GM19043 (cell line): Measurements from ENCODE around the gene TPTE2.
"Not testable (repeated sequence)": the region's sequence is repeated elsewhere in the genome, so short reads cannot be mapped to it uniquely, and the experiment has no call there.

Experiments
- ATAC-seq: cut with Tn5 transposase; IDR thresholded peaks from one replicate; pipeline ENCODE4 v1.9.1; 2021; ENCODE audit warnings: low read depth; ENCODE audit not compliant: unreplicated experiment

The TPTE2 gene

DNA sequence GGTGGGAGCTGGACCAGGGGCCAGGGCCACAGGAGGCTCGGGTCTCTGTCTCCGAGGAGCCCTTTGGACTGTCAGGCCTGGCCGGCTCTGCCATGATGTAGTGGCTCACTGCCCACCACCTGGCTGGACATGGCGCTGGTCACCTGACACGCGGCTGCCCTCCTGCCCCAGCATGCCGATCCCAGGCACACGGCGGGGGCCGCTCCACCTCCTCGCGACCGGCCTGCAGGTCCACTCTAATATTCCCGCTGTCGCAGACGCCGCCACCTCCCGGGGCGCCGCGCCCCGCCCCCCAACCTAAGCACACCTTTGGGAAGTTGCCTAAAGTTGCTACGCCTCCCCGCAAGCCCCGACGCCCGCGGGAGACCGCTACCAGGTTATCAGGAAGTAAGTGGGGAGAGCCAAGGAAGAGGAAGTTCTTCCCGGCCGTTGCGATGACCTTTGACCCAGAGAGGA is at the start of gene TPTE2:
Gene TPTE2 (minus strand): TSS at position 406 of the 456 bp plus-strand sequence. CDS start 58,298 bp downstream, outside the sequence.
- not testable (repeated sequence) for ATAC-seq

GRCh38 chr13:19607523-19608078 is 46.3 kb upstream of the TPTE2 start:
- no peak for ATAC-seq

- no peak for ATAC-seq
Observed at GRCh38 chr13:19606737-19607136, 45.4 kb upstream of the TPTE2 start.

GRCh38 chr13:19606152-19606551 is 44.8 kb upstream of the TPTE2 start:
- ATAC-seq: no peak

DNA sequence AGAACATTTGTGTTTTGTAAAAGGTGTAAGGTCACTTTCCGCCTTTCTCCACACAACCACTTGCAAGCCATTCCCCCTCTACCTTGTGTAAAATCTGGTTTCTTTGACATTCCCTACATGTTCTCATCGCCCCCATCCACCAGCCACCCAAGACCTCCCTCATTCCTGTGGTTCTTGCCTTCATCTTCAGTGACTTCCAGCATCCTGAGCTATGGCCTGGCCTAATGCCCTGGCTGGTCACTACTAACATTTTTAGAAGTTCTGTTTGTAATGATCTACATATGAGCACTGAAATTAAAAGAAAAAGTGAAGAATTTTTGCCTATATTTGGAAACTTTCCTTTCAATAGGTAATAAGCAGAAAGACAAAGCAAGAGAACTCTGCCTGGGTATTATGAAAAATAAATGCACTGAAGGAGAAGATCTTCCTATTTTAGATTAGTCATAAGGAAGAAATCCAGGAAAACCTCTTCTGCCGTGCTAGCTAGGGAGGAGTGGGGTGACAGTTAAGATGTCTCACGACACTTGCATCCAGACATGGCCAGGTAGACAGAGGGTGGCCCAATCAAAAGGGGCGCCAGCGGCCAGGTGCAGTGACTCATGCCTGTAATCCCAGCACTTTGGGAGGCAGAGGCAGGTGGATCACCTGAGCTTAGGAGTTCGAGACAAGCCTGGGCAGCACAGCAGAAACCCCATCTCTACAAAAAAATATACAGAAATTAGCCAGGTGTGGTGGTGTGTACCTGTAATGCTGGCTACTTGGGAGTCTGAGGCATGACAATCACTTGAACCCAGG is 44.0 kb upstream of the TPTE2 start:
- ATAC-seq: no peak

- ATAC-seq: no peak
Observed at GRCh38 chr13:19604306-19604705, 43.0 kb upstream of the TPTE2 start.

DNA sequence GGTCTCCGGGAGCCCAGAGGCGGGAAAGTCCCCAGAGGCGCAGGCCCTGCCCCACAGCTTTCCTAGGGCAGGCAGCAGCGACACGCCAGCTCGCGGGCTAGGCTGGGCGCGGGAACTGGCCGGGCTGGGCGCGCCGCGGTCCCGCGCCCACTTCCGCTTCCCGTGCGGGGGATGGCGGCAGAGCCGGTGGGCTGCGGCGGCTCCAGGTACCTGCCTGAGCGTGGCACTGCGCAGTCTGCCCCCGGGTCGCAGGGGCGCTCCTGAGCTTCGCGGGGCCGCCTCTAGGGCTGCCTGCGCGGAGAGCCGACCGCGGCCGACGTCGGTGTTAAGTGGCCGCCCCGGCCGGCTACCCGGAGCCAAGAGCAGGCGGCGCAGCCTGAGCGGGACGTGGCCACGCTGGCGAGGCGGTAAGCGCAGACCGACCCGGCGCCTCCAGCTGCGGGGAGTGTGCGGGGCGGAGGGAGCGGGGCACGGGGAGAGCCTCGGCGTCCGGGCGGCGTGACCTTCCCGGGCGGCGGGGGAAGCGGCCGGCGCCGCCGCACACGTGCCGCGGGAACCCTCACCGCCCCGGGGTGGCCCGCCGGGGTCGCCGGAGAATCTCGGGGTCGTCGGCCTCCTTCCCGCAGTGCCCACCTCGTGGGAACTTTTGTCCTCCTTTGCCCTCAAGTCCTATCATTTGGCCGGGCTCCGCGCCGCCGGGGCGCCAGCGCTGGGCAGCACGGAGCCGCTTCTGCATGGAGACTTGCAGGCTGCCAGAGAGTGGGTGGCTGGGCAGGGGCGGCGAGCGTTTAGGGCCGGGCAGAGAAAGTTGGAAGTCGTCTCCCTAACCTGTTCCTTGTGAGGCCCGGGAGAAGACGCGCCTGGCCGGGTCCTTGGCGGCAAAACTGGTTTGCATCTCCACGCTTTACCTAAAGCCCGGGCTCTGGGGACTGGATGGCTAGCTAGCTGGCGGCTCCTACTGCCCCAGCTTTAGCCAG is 40.7 kb upstream of the TPTE2 start:
- peak; percentile 78 for ATAC-seq

- ATAC-seq: no peak
Observed at GRCh38 chr13:19597523-19597922, 36.2 kb upstream of the TPTE2 start.

GRCh38 chr13:19596960-19597361 is 35.6 kb upstream of the TPTE2 start:
- ATAC-seq: no peak

DNA sequence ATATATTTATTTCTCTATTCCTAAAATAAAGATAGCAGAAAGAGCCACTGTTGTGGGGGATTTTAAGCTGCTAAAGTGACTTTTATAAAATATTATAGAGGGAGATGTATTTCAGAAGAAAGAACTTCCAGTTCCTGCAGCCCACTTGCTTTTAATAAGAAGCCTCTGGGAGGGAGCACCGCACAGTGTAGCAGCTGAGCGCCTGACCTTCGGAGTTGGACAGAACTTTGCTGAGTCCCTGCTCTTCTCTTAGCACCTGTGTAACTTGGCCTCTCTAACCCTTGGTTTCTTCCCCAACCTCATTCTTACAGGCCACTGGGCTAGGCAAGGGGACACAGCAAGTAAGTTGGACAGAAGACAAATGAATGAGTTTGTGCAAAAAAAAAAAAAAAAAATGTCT is 34.8 kb upstream of the TPTE2 start:
- ATAC-seq: no peak

DNA sequence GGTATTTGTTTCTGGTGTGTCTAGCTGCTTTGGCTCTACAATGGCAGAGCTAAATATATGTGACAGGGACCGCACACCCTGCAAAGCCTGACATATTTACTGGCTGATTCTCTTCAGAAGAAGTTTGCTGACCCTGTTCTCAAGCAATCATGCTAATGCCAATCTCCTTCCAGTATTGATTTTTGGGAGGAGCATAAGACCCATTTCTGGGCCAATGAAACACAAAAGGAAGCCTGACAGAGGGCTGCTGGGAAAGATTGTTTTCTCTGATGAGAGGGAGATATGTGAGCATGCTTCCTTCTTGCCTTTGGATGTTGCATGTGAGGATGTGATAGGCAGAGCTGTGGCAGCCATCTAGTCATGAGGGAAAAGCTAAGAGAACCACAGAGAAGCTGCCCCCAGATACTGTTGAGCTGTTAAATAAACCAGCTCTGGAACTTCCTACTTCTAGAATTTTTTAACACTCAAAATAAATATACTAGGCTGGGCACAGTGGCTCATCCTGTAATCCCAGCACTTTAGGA is 31.4 kb upstream of the TPTE2 start:
- no peak for ATAC-seq

DNA sequence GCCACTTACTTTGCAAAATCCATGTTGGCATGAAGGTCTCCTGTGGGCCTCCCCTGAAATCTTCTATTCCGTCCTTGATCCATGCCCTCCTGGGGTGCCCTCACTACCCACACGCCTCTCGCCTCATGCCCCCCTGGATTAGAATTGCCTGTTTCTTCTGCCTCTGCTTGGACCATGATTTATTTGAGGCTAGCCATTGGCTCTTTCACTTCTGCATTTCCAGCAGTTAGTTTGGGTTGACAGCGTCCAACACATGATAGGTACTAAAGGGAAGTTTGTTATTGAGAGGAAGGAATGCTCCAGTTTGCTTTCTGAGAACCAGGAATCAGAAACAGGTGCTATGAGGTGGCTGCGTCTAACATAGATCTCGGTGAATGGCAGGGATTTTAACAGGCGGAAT is 30.5 kb upstream of the TPTE2 start:
- ATAC-seq: no peak

DNA sequence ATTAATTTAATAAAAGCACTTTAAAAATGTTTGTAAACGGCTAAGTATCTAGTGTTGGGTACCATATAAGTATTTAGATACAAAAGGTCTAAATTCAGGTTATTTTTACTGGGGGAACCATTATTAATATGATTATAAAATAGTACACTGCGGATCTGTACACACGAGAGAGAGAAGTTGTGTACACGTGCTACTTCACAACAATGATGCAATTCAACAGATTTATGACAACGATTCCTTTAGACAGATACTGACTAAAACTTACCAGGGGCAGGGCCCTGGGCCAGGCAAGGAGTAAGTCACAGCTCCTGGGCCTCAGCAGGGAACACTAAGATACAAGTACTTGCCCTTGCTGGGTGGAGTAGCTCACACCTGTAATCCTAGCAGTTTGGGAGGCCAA is 29.1 kb upstream of the TPTE2 start:
- ATAC-seq: no peak

- no peak for ATAC-seq
Observed at GRCh38 chr13:19589312-19589711, 28.0 kb upstream of the TPTE2 start.

DNA sequence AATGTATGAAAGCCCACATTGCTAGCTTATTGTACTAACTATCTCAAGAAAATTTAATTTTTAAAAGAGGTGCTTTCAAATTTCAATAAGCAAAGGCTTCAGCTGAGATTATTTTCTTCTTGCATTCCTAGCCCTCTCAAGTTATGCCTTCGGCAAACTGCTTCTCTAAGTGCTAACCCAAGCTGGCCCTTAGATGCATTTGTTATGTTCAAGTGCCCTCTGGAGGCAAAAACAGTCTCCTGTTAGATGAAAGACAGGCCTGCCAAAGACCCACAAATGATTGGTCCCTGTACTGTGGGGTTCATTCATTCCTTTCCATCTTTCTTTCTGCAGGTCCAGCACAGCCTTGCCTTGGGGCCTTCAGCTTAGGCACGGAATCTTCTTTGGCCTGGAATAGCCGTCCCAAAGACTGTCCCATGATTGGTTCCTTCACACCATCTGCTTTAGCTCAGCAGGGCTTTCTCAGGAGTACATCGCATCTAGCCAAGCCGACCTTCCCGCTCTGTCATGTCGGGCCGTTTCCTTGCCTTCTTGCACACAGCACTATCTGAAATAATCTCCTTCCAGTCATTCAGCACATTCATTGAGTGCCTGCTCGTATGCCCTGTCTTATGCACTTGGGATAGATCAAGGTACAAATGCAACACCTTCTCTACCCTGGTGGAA is 26.4 kb upstream of the TPTE2 start:
- peak; percentile 65 for ATAC-seq

DNA sequence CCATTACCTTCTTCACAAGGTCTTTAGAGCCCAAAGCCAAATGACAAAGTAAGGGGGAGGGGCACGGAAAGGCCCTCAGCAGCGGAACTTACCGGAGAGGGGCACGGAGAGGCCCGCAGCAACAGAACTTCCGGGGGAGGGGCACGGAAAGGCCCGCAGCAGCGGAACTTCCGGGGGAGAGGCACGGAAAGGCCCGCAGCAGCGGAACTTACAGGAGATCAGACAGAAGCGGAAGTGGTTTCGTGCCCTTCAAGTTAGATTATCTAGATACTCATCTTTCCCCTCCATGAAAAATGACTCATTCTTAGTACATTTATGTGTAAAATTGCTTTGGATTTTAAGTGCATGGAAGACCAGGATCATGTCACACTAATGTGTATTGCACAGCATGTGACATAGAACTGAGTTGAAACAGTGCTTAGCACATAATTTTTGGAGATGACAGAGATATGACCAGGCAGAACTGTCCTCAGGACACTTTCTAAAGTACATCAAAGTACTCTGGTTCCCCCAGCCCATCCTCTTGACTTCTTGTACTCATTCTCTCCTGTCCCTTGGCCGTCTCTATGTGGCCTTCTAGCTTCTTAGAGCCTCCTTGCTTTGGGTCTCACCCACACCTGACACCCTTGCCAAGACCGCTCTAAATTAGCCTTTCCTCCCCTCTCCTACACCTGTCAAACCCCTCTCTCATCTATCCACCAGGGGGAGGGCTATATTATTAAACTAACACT is 25.7 kb upstream of the TPTE2 start:
- ATAC-seq: peak; percentile 75

DNA sequence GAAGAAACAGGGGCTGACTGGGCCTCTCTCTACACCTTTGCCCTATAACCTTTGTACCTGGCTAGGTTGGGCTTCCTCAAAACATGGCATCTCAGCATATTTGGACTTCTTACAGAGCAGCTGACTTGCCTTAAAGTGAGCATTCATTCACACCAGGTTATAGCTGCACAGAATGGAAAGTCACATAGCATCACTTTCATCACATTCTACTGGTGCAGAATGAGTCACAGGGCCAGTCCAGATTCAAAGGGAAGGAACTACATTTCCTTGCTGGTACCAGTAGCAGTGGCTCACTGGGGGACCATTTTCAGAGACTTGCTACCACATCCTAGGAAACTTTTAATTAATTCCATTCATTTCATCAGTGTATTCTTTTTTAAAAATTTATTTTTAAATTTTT is 20.3 kb upstream of the TPTE2 start:
- no peak for ATAC-seq

DNA sequence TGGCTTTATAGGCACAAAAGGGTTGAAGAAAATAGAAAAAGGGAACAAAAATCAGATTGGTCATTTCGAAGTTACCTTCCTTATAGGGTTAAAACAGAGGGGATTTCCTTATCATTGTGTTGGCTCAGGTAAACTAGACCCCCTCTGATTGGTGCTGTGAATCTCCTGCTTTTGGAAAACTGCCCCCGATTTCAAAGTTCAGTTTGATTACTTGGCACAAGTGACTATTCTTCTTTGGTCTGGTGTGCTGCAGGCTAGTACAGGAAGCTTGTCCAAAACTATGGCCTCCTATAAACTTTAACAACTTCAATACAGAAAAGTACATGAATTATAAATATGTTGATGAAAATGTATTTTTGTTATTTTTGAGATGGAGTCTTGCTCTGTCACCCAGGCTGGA is 13.9 kb upstream of the TPTE2 start:
- ATAC-seq: no peak

DNA sequence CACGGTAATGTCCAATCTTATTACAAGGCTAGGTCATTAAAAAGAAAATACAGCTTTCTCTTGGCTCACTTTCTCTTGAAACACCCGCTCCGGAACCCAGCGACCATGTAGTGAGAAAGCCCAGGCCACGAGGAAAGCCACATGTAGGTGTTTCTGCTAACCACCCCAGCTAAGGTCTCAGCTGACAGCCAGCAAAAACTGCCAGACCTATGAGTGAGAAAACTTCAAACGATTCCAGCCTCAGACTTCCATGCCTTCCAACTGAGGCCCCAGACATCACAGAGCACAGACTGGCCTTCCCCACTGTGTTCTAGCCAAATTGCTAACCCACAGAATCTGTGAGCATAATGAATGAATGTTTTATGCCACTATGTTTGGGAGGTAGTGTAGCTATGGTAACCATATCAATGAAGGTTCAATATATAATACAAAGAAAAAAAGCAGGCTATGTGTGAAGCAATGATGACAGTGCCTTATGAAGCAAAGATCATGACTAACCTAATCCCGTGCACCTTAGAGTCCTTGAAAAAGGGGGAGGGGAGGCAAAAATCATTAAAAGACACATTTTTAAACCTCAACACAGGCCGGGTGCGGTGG is 11.9 kb upstream of the TPTE2 start:
- ATAC-seq: no peak
